Right lobe of liver (tissue), 4 donors: ENCODE data around the gene METTL25.

Experiments
- POLR2A ChIP-seq: fragments of 450-650 bp; IDR thresholded peaks from one replicate; pipeline ENCODE4 v1.6.1; 2017; ENCODE audit warnings: antibody characterized with exemption, mild to moderate bottlenecking
- TF ChIP-seq, protein P1 (sequence below), 4 donors: fragments of 200-600 bp in 3 of 4; fragments of 450-650 bp in 1 of 4; IDR thresholded peaks; one replicate each; pipeline versions ENCODE4 v1.5.1 to v1.8.0; 2016 to 2022; ENCODE audit warnings: antibody characterized with exemption in 4 of 4, mild to moderate bottlenecking in 2 of 4
- donor health status: DM: no; HTN: no; CAD: no.
- donor health status: DM: no; HTN: no; CAD: no.
- donor health status: DM: no; HTN: yes; CAD: no.

DNA sequence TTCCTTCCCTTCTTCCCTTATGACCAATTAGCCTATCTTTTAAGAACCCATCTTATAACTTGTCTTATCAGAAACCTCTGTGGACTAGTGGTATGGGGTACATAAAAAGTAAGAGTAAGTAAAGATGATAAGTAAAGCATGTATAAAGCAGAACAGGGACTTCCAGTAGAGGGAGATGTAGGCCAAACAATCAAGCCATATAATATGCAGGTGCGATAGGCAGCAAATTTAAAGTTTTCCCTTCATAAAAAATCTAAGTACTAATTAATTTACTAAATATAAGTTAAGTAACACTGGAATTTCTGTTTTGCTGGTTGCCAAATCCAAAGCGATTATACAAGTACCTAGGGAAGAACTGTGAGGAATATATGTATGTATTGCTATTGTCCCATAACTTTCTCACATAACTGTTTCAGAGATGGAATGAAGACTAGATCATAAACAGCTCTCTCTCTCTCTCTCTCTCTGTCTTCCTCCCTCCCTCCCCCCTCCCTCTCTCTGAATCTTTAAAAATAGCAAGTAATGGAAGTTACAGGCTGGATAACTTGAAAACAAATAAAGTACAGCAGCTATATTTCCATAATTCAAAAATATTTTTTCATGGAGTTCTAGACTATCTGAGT lies 25.7 kb downstream of the METTL25 start:
- TF ChIP-seq, protein P1, sequence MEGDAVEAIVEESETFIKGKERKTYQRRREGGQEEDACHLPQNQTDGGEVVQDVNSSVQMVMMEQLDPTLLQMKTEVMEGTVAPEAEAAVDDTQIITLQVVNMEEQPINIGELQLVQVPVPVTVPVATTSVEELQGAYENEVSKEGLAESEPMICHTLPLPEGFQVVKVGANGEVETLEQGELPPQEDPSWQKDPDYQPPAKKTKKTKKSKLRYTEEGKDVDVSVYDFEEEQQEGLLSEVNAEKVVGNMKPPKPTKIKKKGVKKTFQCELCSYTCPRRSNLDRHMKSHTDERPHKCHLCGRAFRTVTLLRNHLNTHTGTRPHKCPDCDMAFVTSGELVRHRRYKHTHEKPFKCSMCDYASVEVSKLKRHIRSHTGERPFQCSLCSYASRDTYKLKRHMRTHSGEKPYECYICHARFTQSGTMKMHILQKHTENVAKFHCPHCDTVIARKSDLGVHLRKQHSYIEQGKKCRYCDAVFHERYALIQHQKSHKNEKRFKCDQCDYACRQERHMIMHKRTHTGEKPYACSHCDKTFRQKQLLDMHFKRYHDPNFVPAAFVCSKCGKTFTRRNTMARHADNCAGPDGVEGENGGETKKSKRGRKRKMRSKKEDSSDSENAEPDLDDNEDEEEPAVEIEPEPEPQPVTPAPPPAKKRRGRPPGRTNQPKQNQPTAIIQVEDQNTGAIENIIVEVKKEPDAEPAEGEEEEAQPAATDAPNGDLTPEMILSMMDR (IDR thresholded peaks at IDR 0.05): peak in 1 of 4 donors; percentile 22
- no peak for TF ChIP-seq POLR2A
